Tibial artery (tissue), 4 donors: Measurements from ENCODE around the gene CTNND2.

Source experiments
- DNase-seq, 2 donors: peaks; one replicate each; pipeline ENCODE4 v3.0.0-alpha.2; 2019
- H3K27ac ChIP-seq, 2 donors: fragments of 200-600 bp; sonication (generic) in 1 of 2; 1 replicate in 1 of 2; 2 replicates in 1 of 2; pipeline ENCODE4 v1.5.1; 2018 to 2019; ENCODE audit warnings: mild to moderate bottlenecking in 1 of 2
- H3K27me3 ChIP-seq, 2 donors: fragments of 200-600 bp; sonication (generic) in 1 of 2; one replicate each; pipeline versions ENCODE4 v1.5.1 to v1.6.0; 2016 to 2019
- H3K36me3 ChIP-seq, 3 donors: fragments of 200-600 bp; sonication (generic) in 2 of 3; one replicate each; pipeline ENCODE4 v1.5.1; 2016 to 2019; ENCODE audit warnings: mild to moderate bottlenecking in 2 of 3
- H3K4me1 ChIP-seq, 4 donors: fragments of 200-600 bp; sonication (generic) in 2 of 4; 1 replicate in 3 of 4; 2 replicates in 1 of 4; pipeline ENCODE4 v1.5.1; 2016 to 2019
- H3K4me3 ChIP-seq, 2 donors: fragments of 200-600 bp; sonication (generic) in 1 of 2; 1 replicate in 1 of 2; 2 replicates in 1 of 2; pipeline ENCODE4 v1.5.1; 2018 to 2019; ENCODE audit warnings: mild to moderate bottlenecking in 2 of 2
- H3K9me3 ChIP-seq, 3 donors: fragments of 200-600 bp; sonication (generic) in 1 of 3; one replicate each; pipeline ENCODE4 v1.5.1; 2016 to 2019
- intact Hi-C: fragments of 100-400 bp; cut with DNase I; formaldehyde crosslinking; loops from one replicate; pipeline ENCODE4 v1.15.0; 2023; ENCODE audit warnings: low total_unique reads
- TF ChIP-seq, protein P1 (sequence below), 2 experiments: fragments of 200-600 bp in 1 of 2; fragments of 450-650 bp in 1 of 2; IDR thresholded peaks; one replicate each; pipeline ENCODE4 v1.5.1; 2017 to 2019; ENCODE audit warnings: antibody characterized with exemption in 2 of 2, mild to moderate bottlenecking in 1 of 2, moderate library complexity in 1 of 2

CTNND2 gene

GRCh38 chr5:11650936-11651335 is 253.3 kb downstream of the CTNND2 start:
- H3K36me3 ChIP-seq: no peaks in the 10 kb centered on the region
- H3K9me3 ChIP-seq: peaks cover 0 to 4% (median 3%) of the 10 kb centered on the region in 3 donors
- no peak for DNase-seq
- intact Hi-C loops: no loop called here
- no peak overlapping the region for H3K27ac ChIP-seq
- no peaks in the 10 kb centered on the region for H3K4me1 ChIP-seq
- TF ChIP-seq, protein P1, sequence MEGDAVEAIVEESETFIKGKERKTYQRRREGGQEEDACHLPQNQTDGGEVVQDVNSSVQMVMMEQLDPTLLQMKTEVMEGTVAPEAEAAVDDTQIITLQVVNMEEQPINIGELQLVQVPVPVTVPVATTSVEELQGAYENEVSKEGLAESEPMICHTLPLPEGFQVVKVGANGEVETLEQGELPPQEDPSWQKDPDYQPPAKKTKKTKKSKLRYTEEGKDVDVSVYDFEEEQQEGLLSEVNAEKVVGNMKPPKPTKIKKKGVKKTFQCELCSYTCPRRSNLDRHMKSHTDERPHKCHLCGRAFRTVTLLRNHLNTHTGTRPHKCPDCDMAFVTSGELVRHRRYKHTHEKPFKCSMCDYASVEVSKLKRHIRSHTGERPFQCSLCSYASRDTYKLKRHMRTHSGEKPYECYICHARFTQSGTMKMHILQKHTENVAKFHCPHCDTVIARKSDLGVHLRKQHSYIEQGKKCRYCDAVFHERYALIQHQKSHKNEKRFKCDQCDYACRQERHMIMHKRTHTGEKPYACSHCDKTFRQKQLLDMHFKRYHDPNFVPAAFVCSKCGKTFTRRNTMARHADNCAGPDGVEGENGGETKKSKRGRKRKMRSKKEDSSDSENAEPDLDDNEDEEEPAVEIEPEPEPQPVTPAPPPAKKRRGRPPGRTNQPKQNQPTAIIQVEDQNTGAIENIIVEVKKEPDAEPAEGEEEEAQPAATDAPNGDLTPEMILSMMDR (IDR thresholded peaks at IDR 0.05): no peak
- no peaks in the 10 kb centered on the region for H3K27me3 ChIP-seq
- no peak overlapping the region for H3K4me3 ChIP-seq

DNA sequence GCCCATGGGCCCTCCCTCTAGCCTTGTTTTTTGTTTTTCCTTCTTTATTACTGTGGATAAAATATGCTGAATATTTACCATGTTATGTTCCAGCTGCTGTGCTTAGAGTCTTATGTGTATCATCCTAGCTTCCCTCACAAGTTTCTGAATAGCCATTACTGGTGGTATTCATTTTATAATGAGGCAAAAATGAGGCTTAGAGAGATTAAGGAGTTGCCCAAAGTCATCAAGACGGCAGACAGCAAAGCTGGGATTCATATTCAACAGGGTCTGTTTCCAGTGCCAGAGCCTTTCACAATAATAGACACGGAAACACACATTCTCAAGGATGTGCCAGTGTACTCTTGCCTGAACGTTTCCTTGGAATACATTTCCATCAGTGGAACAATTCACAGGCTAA is 258.1 kb downstream of the CTNND2 start:
- intact Hi-C loops: no loop called here
- TF ChIP-seq, protein P1 (IDR thresholded peaks at IDR 0.05): no peak
- Histone ChIP-seq H3K4me3 (no peak overlapping the region), H3K36me3 (no peaks in the 10 kb centered on the region), H3K27me3 (no peaks in the 10 kb centered on the region), H3K27ac (no peak overlapping the region), H3K4me1 (no peaks in the 10 kb centered on the region), H3K9me3 (peaks cover 0 to 4% (median 3%) of the 10 kb centered on the region in 3 donors)
- no peak for DNase-seq

GRCh38 chr5:11642438-11642837 is 261.8 kb downstream of the CTNND2 start:
- TF ChIP-seq, protein P1 (IDR thresholded peaks at IDR 0.05): no peak
- Histone ChIP-seq H3K27me3 (no peaks in the 10 kb centered on the region), H3K4me3 (no peak overlapping the region), H3K36me3 (no peaks in the 10 kb centered on the region), H3K27ac (no peak overlapping the region), H3K4me1 (no peaks in the 10 kb centered on the region), H3K9me3 (no peaks in the 10 kb centered on the region)
- no peak for DNase-seq
- intact Hi-C loops: no loop called here

GRCh38 chr5:11640158-11640873 is 263.9 kb downstream of the CTNND2 start:
- no peak for DNase-seq
- Histone ChIP-seq H3K36me3 (no peaks in the 10 kb centered on the region), H3K27me3 (no peaks in the 10 kb centered on the region), H3K4me3 (no peak overlapping the region), H3K27ac (no peak overlapping the region), H3K4me1 (no peaks in the 10 kb centered on the region), H3K9me3 (no peaks in the 10 kb centered on the region)
- TF ChIP-seq, protein P1 (IDR thresholded peaks at IDR 0.05): no peak
- intact Hi-C loops: no loop called here

DNA sequence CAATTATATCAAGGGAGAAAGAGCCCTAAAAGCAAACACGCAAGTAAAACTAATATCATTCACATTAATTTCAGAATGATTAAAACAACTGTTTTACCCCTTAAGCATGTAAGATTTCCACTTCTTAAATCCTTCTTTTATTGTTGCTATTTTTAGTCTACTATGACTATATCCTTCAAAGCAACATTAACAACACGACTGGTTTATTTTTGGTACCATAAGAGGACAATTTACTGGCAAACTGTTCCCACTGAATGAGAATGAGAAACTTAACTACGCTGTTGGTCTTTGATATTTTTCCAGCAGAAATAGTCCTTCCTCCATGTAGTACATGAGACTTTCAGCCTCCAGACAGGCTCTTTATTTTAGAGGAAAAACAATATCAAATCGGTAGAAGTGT is 281.5 kb downstream of the CTNND2 start:
- Histone ChIP-seq H3K4me1 (no peaks in the 10 kb centered on the region), H3K36me3 (no peaks in the 10 kb centered on the region), H3K27me3 (no peaks in the 10 kb centered on the region), H3K9me3 (no peaks in the 10 kb centered on the region), H3K4me3 (no peak overlapping the region), H3K27ac (no peak overlapping the region)
- intact Hi-C loops: no loop called here
- no peak for DNase-seq
- TF ChIP-seq, protein P1 (IDR thresholded peaks at IDR 0.05): no peak
